ENCODE results near the gene EEFSEC.

EEFSEC gene

DNA sequence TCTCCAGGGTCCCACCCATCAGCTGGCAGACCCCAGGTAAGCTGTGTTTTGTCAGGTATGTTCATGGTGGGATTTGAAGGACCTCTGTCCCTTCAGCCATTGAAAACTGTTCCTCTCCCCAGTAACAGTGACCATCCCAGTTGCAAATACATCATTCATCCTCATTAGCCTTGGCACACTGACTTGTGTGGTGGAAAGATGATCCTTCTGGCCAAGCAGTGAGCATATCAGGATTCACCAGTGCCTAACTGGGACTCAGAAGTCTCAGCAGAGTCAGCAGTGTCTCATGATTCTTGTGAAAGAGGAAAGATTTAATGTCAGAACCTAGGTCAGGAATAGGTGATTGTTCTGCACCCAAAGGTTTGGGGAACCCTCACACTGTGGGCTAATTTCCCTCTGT lies 223.2 kb downstream of the EEFSEC start:
- no peak for DNase-seq

DNA sequence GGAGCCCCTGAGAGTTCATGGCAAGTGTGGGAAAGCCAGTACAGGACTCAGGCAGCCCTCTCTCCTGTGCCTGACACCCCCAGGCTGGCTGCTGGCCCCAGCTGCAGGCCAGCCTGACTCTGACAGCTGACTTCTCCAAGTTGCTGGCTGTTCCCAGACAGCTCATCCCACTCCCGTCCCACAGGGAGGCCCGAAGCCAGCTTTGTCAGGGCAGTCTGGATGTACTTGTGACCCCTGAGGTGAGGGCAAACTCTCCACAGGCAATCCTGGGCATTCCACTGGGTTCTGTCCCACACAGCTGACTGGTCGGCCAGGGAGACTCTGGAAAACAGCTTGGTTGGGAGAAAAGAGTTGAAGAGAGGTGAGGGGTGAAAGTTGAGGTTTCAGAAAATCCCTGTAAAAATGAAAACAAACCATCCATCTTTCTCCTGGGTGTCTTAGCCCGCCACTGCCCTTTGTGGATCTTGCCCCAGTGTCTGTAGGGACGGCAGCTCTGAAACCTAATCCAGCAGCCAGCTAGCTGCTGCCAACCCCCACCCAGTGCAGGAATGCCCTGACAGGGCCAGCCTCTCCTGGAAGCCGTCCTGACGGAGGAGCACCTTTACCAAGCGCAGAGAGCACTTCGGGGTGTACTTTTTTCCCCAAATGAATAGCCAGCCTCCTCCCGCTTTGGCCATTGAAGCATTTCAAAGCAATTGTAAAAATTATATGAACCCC lies 225.5 kb downstream of the EEFSEC start:
- no peak for DNase-seq

DNA sequence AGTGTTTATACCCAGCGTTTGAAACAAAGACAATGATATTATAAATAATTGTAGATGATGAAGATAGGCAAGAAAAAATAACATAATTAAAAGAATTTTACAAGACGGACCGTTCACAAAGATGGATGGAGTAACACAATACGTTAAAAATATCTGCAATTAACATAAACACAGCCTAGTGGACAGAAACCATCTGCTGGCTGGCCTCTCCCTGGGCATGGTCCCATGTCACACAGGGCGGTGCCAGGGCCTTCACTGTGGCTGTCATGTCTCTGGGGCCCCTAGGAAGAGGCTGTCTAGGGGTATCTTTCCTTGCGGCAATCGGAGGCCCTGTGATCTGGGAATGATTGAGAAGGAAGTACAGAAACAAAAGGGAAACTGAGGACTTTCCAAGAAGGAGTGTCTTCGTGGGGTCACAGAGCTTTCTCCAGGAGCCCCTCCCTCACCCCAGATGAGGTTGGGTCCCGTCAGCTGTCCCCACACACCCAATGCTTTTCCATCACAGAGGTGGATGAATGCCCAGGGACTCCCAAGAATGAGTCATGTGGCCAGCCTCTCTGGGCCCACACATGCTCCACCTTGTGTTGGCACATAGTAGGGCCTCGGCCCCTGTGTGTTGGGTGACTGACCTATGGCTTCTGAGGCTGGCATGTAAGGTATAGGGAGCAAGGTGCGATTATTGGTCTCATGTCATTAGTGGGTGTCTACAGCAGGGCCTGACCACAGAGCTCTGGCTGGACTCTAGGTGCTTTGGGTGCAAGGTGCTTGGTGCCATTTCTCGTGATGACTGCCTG lies 226.3 kb downstream of the EEFSEC start:
- DNase-seq, result no peak

DNA sequence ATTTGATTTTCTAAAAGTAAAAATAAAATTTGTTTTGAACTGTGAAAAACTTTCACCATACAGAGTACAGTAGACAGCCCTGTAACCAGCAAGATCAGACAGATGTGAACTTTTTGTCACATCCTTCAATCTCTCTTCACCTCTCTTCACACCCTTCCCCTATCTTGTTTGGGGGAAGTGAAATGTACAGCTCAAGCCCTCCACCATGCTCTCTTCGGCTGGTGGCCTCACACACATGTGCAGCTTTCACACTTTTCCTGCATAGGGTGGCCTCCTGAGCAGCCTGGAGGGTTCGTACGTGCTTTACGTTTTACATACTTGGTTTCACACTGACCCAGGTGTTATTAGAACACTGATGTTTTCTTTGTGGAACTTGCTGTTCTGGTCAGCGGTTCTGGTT lies 227.0 kb downstream of the EEFSEC start:
- DNase-seq, result no peak

DNA sequence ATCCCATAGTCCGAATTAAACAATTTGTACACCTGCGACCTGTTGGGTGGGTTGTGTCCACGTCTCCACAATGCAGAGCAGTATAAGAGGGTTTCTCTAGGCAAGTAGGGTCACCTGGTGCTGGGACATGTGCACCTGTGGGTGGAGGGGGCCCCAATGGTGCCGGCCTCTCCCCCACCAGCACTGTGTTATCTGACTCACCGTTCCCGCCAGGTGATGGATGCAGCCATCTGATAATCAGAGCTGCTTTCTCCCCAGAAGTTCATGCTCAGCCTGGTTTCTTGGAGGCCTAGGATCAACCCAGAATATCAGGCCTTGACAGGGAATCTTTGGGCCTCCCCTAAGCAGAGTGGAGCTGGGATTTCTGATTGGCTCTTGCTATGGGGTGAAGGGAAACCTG lies 227.4 kb downstream of the EEFSEC start:
- DNase-seq, result no peak

DNA sequence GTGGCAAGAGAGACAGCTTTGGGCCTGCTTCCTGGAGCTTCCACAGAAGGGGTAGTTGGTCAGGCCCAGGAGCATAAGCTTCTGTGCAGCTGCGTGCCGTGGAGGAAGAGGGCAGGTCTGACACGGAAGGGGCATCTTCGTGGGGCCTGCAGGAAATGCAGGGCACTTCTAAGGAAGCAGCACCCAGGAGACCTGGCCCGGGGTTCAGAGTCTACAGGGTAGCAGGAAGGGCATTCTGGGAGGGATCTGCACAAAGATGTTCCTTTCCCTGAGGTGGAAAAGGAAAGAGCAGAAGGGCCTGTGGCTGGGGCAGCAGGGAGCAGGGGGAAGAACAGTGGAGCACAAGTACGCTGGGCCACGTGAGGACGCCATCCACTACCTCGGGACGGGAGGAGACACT lies 228.3 kb downstream of the EEFSEC start:
- DNase-seq, result no peak

DNA sequence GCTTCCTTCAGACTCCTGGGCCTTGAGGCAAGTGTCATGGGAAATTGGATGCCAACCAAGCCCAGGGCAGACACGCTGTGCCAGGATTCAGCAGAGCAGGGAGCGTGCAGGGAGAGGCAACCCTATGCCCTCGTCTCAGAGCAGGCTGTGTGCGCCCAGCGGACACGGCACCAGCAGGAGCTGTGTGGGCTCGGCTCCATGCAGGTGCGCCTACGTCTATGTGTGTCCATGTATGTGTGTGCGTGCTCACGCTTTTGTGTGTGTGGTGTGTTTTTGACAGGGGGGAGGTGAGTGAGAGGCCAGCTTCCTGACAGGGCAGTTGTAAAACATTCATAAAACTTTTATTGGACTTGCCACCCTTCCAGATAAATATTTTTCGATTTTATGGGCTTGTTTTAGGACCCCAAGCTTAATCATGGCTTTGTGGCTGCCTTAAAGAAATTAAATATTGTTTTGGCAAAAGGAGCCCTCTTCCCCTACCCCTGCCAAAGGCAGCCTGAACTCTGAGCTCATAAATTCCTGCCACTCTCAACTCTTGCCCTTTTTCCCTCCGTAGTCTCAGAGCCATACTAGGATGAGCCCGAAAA lies 229.0 kb downstream of the EEFSEC start:
- no peak for DNase-seq

DNA sequence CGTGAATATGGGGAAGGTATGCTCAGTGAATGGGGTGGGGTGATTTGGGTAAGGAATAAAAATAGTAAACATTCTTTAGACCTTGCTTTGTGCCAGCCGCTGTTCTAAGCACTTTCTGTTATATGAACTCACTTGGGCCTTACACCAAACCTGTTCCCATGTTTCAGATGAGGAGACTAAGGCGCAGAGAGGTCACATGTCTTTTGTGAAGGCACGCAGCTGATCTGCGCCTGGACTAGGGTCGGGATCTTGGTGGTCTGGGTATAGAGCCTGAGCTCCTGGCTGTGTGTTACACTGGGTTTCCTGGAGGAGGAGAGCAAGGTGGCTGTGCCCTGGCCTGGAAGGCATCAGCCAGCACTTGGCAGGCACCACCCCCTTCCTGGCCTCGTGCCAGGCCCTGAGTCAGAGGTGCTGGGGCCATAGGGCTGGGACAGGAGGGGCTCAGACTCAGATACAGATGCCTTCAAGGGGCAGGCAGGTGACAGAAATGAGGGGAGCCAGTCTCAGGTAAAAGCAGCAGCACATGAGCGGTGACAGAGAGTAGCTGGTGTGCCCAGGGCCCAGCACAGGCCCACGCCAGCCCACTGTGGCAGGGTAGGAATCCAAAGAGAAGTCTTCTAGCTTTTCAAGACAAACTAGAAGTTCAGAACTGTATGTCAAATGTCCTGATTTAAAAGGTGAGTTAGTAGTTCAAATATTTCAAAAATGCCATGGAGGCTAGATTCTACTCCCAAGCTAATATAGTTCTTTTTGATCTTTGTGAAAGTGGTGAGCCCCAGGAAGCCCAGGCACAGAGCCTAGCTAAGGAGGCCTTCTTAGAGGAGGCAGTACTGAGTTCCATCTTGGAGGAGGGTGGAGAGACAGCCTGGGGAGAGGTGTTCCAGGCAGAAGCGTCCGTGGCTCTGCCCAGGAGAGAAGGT lies 230.3 kb downstream of the EEFSEC start:
- peak in 1 of 2 donors; percentile 1 for DNase-seq

DNA sequence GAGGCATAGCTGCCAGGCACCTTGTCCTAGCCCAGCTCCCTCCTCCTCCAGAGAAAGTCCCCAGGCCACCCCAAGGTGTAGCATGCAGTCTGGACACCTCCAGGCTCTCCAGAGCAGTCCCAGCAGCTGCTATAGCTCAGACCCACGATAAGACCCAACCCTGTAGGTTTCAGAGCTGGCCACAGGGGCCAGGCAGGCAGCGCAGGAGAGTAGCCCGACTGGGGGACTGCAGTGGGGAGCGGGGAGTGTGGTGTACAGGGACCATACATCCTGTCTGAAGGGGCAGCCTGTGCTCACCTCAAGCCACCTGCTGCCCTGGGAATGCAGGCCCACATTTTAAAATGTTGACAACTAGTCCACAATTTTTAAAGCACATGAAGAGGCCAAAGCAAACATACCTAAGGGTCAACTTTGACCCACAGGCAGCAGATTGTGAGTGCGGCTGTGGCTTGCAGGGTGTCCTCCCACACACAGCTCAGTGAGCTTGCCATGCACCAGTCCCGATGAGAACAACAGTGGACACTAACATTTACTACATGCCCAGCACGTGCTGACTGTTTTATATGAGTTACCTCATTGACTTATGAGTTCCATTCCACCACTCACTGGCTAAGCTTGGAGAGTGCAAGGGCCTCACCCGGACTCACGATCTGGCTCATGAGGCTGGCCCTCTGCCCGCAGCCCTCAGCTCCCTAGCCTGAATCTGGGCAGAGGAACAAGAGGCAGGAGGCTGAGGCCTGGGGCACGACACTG lies 232.0 kb downstream of the EEFSEC start:
- DNase-seq, result no peak

DNA sequence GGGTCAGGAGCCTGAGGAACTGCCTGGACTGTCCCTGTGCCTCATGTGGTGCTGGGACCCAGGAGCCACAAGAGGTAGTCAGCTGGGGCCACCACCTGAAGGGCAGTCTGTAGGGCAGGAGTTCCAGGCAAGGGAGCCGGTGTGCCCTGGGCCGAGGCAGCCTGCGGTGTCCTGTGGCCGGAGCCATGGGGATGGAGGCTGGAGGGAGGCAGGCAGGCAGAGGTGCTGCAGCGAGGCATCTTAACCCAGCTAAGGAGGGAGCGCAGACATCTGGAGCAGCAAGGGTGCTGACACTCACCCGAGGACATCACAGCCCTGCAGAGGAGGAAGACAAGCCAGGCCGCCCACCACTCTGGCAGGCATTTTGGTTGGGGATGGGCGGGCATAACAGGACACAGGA lies 235.7 kb downstream of the EEFSEC start:
- no peak for DNase-seq

DNA sequence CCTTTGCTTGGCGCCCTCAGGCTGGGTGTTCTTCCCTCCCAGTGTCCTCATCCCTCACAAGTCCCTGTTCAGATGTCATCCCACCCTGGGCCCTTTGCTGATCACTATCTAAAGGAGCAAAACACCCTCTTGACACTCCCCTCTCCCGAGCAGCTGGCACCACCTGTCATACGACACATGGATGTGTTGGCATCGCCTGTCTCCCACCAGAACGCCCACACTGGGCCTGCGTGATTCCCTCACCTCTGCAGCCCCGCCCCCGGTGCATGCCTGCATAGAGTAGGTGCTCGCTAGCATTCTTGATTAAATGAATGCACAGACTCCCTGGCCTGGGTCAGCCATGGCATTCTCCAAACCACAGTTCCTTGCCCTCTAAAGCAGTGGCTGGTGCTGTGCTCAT lies 237.6 kb downstream of the EEFSEC start:
- no peak for DNase-seq

DNA sequence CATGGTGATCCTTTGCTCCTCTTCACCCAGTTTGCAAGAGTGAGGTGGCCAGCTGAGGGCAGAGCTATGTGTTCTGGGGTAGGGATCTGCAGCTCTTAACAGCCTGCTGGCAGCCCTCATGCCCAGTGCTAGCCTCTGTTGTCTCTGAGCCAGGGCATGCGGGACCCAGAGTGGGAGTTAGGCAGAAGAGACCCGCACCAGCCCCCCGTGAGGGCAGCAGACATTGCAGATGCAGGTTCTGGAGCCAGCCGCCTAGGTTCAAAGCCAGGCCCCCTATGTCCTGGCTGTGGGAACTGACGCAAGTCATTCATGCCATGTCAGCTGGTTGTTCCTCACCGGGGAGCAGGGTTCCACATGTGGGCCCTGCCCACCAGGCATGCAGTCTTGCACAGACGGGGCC lies 238.7 kb downstream of the EEFSEC start:
- DNase-seq, result no peak

DNA sequence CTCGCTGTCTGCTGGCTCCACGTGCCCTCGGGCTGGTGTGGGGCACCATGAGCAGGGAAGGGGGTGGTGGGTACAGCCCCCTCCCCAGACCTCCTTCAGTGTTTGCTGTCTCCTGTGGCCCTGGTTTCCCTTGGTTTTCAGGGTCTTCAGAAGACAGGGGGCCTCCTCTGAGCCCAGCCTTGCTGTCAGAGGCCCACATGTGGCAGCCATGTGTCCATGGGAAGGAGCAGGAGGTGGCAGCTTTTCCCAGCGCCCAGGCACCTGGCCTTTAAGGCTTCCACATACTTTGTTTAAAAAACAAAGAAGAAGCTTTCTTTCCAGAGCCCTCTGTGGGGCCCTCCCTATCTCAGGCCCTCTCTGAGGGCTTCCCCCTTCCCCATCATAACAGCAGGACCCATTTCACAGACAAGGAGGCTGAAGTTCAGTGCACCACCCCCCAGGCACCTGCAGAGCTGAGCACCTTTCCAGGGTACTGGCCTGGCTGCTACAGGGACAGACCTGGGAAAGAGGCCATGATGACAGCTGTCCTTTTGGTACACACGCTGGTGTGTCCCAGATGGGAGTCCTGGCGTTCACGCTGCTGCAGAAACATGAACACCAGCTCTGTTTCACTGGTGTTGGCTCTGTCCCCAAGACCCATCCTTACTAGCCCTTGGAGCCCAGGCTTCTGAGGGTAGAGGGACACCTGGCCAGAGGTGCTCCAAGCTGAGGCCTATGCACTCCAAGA lies 239.7 kb downstream of the EEFSEC start:
- no peak for DNase-seq

DNA sequence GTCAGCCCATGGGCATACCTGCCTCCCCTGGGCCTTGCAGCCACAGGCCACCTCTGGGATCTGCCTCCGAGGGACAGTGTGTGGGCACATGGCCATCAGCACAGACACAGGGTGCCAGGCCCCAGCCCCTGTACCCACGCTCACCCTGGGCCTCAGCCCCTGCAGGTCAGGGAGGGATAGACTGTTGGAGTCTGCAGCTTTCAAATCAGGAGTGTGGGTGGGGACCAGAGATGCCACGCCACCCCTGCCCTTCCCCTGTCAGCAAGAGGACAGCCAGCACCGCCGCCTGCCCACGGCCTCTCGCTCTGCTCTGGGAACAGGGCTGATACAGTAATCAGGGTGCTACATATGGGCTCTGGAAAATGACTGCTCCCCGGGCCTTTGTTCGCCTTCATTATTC lies 240.8 kb downstream of the EEFSEC start:
- DNase-seq, result no peak

DNA sequence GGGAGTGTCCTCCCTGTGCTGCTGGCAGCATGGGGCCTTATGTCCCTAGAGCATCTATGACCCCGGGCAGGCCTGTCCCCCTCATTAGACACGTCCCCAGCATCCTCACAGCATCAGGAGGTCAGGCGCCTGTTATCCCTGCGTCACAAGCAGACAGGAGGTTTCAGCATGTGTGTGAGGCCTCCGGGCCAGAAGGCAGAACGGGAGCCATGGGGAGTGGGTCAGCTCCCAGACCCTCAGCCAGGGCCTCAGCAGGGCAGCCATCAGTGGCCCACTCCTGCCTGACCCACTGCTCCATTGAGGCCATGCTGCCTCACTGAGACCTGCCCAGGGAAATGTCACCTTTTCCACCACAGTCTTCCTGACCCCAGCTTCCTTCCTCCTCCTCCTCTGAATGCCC lies 241.8 kb downstream of the EEFSEC start:
- no peak for DNase-seq

DNA sequence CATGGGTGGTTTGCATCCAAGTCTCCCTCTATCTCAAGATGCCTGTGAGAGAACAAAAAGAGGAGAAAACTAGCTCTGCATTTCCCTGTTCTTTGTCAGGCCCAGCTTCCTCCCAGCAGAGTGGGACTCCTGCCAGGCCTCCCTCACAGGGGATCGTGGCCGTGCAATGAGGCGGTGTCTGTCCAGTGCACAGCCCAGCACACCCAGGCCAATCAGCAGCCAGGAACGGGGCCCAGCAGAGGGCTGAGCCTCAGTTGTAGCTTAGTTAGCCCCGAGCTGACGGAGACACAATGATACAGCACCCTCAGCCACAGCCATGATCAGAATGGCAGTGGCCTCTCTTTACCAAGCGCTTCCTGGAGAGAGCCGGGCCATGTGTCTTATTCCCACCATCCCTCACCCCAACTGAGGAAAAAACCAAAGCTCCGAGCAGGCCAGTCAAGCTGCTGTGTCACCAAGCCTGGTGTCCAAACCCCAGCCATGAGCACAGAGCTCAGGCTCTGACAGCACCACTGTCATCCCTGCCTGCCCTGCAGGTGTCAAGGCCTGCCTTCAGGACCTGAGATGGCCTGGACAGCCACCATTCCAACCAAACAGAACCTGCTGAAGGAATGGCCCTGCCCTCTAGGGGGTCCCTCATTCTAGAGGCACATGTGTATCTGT lies 242.3 kb downstream of the EEFSEC start:
- no peak for DNase-seq

DNA sequence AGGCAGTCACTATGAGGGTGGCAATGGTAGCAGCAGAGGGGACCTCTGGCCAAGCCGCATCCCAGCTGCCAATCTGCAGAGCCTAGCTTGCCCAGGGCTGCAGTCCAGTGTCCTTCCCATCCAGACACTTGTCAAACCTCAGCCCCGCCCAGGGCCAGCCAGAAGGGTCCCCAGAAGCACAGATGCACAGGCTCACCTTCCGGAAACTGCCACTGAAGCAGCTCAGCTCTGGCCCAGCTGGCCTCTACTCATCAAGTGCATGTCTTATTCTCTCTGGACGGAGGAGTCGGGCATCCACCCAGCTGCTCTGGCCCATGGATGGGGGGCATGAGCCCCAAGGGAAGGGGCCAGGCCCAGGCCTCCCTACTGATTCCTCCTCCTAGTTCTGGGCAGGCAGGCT lies 244.2 kb downstream of the EEFSEC start:
- no peak for DNase-seq

DNA sequence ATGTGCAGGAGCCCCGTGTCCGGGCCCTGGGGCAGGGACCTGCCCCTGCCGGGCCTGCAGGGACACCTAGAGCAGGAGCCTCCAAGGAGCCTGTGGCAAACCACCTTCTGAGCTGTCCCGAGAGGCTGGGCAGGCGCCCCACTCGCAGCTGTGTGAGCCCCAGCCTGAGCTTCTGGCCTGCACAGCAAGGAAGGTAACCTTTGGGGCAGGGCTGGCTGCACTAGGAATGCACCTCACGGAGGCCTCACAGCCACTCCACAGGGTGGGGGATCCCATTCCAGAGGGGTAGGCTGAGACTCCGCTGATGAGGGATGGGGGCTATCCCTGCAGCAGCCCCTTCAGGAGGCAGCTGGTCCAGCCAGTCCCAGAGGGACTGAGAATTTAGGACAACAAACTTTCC lies 245.3 kb downstream of the EEFSEC start:
- no peak for DNase-seq

DNA sequence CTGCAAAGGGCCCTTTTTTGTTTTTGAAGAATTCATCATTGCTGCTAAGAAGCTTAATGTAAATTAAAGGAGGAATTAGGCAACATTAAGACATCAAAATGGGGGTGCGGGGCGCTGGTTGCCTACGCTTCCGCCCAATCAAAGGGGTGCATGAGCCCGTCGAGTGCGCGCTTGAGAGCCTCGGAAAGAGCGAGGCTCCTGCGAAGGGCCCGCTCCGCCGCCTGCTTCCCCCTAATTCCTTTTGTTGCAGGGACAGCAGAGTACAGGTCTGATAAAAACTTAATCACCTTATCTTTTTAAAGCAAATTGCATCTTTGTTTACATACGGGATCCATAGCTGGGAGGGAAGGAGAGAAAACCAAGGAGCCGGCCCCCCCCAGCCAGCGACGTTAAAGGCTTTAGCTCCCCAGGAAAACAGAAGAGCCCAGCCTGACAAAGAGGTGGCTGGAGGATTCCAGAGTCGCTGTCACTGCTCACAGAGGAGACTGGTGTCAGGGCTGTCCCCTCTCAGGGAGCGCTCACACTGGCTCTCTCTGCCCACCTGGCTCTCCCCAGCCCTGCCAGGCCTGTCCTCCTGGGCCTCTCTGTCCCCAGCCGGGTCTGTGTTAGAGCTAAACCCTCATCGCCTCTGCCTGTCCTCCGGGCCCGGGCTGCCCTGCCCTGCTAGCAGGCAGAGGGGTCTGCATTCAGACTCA lies 246.1 kb downstream of the EEFSEC start:
- no peak for DNase-seq

DNA sequence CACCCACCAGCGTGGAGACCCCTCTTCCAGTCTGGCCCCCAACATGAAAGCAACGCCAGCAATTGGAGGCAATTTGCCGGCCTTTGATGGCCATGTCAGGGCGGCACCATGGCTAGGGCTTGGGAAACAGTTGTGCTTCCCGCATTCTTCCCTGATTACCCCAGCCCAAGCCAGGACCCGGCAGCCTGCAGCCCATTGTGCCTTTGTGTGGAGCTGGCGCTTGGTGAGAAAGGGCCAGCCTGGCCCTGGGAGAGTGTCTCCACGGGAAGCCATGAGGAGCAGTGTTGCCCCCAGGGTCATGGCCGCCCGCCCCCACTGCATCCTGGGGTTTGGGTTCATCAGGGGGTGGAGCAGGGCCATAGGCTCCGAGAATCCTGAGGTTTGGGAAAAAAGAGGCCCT lies 247.4 kb downstream of the EEFSEC start:
- DNase-seq, result no peak
